ENCODE measurements around the gene ARHGEF26.

The ARHGEF26 gene

GRCh38 chr3:154304116-154304786 lies 183.1 kb downstream of the ARHGEF26 start:
- no peak for DNase-seq (ENCODE audit: extremely low read depth, low read depth)
- H3K4me3 ChIP-seq (replicated peaks; ENCODE audit: low read depth, low read length), result no peak overlapping the region
- no peak for TF ChIP-seq CTCF (IDR thresholded peaks at IDR 0.05; ENCODE audit: low read depth, low read length, missing control alignments)

DNA sequence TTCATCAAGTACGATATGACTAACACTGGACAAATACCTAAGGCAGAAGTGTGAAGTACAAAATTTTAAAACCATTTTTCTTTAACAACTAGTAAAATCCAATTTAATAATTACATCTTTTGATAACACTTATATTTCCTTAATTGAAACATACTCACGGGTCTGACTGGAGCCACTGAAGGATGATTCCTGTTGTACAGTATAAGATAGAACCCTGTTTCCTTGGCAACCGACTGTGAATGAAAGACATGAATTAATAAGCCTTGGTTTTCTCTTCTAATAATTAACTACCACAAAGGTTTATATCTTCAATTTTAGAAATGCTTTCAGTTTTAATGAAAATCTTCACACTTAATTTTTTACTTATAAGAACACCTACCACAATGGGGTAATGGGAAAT lies 183.7 kb downstream of the ARHGEF26 start:
- TF ChIP-seq CTCF (IDR thresholded peaks at IDR 0.05; ENCODE audit: low read depth, low read length, missing control alignments), result no peak
- no peak for DNase-seq (ENCODE audit: extremely low read depth, low read depth)
- H3K4me3 ChIP-seq (replicated peaks; ENCODE audit: low read depth, low read length), result no peak overlapping the region

DNA sequence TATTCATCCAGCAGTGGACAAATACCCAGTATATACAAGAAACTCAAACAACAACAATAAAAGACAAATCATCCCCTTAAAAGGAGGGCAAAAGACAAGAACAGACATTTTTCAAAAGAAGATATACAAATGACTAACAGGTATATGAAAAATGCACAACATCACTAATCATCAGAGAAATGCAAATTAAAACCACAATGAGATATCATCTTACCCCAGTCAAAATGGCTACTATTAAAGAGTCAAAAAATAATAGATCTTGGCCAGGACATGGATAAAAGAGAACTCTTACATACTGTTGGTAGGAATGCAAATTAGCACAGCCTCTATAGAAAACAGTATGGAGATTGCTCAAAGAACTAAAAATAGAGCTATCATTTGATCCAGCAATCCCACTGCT lies 186.2 kb downstream of the ARHGEF26 start:
- H3K4me3 ChIP-seq (replicated peaks; ENCODE audit: low read depth, low read length), result no peak overlapping the region
- DNase-seq (ENCODE audit: extremely low read depth, low read depth), result no peak
- no peak for TF ChIP-seq CTCF (IDR thresholded peaks at IDR 0.05; ENCODE audit: low read depth, low read length, missing control alignments)

All from HFF-Myc (cell line).